HG03432 (cell line): Measurements from ENCODE around the gene SPATA31C1.
"Not testable (repeated sequence)": the region's sequence is repeated elsewhere in the genome, so short reads cannot be mapped to it uniquely, and the experiment has no call there.

ENCODE experiments used
- ATAC-seq: cut with Tn5 transposase; IDR thresholded peaks from one replicate; pipeline ENCODE4 v1.9.1; 2021; ENCODE audit warnings: mild to moderate bottlenecking, moderate library complexity; ENCODE audit not compliant: unreplicated experiment

SPATA31C1 gene

DNA sequence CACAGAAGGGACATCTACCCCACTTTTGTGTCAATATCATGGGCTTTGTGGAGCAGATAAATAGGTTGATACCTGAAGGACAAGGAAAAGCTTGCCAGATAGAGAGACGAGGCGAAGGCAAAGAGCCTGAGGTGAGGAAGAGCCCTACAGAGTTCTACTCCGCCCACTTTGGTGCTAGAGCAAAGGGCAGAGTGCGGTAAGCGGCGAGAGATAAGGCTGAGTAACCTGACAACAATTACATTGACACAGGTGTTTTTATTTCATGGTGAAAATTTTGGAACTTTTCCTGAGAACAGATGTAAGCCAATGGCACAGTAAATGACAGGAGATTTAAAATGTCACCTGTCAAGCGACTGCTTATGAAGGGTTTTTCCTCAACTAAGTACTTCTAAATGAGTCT, 16.7 kb downstream of the SPATA31C1 start:
- ATAC-seq, result not testable (repeated sequence)

- not testable (repeated sequence) for ATAC-seq
Measured at GRCh38 chr9:87937352-87937751, 19.6 kb downstream of the SPATA31C1 start.

GRCh38 chr9:87937918-87938317, 20.2 kb downstream of the SPATA31C1 start:
- not testable (repeated sequence) for ATAC-seq

DNA sequence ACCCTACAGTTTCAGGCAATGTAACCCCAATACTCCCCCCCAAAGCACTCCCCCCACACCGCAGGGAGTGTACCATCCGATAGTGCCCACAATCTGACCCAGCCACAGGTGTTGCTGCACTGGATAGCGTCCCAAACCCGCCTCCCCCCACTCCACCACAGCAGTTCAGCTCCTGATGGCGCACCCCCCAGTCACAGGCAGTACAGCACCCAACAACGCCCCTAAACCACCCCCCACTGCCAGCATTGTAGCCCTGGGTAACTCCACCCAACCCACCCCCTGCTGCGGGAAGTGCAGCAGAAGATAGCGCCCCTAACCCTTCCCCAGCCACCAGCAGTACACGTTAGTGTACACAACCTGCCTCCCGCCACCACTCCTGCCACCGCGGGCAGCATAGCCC, 20.6 kb downstream of the SPATA31C1 start:
- not testable (repeated sequence) for ATAC-seq

- ATAC-seq, result not testable (repeated sequence)
Measured at GRCh38 chr9:87939096-87939495, 21.3 kb downstream of the SPATA31C1 start.

DNA sequence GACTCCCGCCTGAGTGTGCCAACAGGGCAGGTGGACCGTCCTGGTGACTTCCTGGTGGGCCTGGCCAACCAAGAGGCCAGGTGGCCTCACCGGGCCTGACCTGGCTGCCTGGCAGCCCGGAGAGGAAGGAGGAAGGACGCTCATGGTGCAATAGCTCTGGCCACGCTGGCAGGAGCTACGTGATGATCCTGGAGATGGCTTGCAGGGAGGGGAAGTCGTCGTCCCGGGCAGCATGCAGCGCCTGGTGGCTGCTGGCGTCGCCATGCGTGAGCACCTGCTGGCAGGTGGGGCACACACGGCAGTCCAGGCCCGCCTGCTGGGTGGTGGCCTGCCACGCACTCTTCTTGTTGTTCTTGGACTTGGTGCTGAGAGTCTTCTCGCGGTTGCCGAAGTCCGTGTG, 26.3 kb downstream of the SPATA31C1 start:
- ATAC-seq, result no peak

DNA sequence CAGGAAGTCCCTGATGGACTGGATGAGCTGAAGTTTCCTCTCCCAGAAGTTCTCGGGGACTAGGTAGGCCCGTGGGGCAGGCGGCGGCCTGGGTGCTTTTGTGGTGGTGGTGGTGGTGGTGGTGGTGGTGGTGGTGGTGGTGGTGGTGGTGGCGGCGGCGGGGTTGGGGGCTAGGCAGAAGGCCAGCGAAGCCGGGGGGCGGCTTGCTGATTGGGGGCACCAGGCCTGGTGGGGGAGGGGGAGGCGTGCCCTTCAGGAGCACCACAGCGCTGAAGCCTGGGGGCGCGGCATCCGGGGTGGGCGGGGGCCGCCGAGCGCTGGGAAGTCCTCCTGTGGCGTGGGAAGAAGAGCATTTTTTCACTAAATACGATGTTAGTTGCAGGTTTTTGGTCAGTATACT, 26.9 kb downstream of the SPATA31C1 start:
- no peak for ATAC-seq

DNA sequence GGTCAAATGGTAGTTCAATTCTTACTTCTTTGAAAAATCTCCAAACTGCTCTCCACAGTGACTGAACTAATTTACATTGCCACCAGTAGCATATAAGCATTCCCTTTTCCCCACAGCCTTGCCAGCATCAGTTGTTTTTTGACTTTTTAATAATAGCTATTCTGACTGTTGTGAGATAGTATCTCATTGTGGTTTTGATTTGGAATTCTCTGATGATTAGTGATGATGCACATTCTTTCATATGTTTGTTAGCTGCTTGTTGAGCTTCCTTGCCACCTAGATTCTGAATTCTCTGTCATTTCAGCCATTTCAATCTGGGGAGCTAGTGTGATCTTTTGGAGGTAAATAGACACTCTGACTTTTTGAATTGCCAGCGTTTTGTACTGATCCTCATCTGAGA, 32.5 kb downstream of the SPATA31C1 start:
- ATAC-seq, result no peak

GRCh38 chr9:87950765-87951488, 33.2 kb downstream of the SPATA31C1 start:
- no peak for ATAC-seq

- ATAC-seq, result no peak
Measured at GRCh38 chr9:87954230-87954629, 36.5 kb downstream of the SPATA31C1 start.

DNA sequence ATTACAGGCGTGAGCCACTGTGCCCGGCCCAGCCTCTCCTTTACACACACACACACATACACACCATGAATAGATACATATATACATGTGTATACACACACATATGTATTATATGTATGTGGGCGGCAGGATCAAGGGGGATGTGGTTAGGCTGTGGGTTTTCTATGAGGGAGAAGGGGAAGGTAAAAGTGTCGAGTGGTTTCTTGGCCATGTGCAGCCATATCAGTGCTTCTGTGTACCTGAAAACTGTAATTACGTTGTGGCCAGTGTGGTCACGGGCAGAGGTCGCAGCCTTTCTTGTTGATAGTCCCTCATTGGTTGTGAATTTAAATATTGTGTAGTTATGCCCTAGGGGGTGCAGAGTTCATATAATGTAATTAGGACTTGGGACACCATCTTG, 40.1 kb downstream of the SPATA31C1 start:
- no peak for ATAC-seq

DNA sequence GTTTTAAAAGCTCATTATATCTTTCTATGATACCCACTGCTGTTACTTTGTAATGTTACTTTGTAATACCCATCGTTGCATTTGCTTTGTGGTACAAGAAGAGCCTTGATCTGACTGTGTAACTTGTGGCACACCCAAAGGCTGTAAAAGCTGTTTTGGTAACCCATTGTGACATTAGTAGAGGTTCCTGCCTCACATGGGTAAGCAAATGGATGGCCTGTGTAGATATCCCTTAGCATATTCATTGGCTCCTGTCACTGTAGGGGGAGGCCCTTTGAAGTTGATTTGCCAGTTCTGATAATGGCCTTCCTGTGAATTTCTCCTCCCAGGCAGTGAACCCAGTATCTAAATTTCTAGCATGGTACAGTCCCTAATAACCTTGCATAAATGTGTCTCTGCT, 40.8 kb downstream of the SPATA31C1 start:
- no peak for ATAC-seq

DNA sequence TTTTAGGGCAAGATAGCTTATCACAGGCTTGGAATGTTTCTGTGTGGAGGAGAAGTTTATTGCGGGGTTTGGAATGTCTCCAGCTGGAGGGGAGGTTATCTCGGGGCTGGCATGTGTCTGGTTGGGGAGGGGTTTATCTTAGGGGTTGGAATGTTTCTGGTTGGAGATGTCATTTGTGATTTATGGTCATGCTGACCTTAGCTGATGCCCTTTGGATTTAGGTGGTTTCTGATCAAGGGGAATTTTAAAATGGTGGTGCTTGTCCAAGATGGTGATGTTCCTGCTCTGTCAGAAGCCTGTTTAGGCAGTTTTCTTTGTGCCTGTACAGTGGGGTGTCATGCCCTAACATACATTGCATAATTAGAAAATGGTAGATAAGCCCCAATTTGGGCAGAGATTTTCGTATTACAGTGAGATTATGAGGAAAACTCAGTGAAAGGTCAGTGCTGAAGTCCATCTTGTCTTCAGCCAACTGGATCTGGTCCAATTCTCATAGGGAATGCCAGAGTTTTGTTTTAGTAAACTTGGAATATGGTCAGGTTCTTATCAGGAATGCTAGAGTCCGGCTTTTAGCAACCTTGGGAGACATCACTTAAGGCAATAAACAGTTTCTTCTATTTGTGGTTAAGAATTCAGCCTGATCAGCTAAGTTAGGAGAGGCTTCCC, 42.3 kb downstream of the SPATA31C1 start:
- no peak for ATAC-seq

DNA sequence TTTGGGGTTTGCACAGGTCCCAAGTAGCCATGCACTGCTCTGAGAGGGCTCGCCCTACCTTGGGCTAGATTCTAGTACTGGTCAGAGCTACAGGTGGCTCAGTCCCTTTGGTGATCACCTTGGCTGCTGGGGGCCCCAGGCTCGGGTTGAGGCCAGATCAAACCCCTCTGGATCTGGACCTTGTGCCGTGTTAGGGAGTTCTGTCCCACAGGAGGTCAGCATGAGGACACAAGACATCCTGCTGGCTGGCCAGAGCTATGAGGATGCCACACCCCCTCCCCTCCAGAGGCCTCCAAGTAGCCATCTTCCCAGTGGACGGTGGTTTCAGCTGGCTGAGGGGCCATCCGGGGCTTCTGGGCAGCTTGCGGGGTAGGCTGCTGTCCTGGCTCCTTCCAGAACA, 46.0 kb downstream of the SPATA31C1 start:
- no peak for ATAC-seq

GRCh38 chr9:87964826-87965225, 47.1 kb downstream of the SPATA31C1 start:
- no peak for ATAC-seq

DNA sequence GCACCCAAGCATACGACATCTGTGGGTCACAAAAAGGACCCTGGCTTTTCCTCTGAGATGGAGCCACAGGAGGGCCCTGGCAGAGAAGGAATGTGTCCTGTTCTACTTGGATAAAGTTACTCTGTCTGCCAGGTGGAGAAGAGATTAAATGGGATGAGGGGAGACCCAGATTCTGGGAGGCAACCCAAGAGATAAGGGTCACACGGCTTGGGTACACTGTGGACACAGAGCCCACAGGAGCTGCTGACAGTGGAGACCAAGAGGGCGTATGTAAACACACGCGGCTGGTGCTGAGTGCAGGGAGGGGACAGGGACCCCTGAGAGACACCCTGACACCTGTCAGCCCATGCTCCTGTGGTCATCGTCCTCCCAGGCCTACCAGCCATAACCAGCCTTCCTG, 50.4 kb downstream of the SPATA31C1 start:
- no peak for ATAC-seq

DNA sequence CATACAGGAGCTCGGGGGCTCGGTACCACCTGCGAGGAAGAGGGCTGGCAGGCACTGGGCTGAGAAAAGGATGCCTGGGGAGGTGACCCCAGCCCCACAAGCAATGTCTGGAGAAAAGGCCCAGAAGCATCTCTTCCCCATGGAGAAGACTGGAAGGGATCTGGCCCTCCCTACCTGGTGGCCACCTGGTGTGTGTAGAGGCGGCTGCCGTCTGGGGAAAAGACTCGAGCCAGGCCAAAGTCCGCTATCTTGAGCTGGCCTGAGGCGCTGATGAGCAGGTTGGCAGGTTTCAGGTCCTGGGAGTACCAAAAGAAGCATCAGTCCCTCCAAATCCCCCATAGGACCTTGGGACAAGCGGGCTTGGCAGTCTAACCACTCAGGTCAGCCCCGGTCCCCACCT, 52.8 kb downstream of the SPATA31C1 start:
- ATAC-seq, result no peak

GRCh38 chr9:87973122-87973521, 55.4 kb downstream of the SPATA31C1 start:
- ATAC-seq, result no peak
